Measurements from ENCODE around the gene INSRR.

Gene INSRR

GRCh38 chr1:156804572-156805243 is 54.2 kb downstream of the INSRR start:
- peak; percentile 78 for DNase-seq (ENCODE audit: low spot score)

DNA sequence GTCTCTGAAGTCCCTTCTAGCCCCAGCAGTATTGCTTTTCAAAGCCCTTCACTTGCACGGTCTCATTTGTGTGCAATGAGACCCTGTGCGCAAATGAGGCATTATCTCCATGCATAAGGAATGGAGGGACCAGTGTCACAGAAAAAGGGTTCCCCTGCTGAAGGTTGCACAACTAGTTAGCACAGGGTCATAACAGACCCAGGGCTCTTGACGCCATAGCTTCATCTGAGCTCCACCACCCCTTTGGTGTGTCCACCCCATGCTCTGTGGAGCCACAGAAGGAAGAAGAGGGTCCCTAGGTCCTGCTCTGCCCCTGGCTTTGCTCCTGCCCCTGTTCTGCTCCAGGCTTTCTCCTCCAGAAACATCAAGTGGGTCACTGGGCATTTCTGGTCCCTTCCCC is 54.9 kb downstream of the INSRR start:
- no peak for DNase-seq (ENCODE audit: low spot score)

GRCh38 chr1:156803086-156803851 is 55.6 kb downstream of the INSRR start:
- no peak for DNase-seq (ENCODE audit: low spot score)

- no peak for DNase-seq (ENCODE audit: low spot score)
These were observed 56.4 kb downstream of the INSRR start for GRCh38 chr1:156802421-156802935.

DNA sequence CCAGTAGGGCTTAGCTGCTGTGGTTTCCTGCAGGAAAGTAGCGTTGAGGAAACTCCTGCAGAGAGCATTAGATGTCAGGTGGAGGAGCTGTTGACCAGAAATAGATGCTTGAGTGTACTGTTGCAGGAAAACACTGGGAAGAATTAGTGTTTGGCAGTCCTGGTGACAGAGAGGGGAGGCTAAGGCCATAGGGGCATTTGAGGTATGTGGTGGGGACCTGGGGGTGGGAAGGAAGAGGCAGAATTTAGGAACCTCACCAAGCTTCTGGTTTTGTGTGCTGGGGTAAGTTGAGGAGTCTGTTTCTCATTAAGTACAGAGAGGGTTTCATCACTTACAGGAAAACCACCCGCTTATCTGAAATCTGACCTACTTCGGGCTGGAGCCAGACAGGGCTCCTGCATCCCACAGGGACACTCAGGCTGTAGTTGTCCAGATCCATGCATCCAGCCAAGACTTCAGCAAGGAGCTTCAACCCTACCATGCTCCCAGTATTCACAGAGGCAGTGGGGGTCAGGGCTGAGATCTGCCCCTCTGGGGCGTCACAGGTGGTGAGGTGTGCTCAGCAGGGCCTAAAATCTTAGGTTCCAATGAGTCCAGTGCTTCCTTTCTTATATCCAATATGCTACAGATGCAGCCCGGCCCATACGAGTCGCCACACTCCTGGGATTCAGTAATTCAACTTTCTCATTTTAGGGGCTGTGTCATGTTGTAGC is 57.4 kb downstream of the INSRR start:
- DNase-seq (ENCODE audit: low spot score): no peak

DNA sequence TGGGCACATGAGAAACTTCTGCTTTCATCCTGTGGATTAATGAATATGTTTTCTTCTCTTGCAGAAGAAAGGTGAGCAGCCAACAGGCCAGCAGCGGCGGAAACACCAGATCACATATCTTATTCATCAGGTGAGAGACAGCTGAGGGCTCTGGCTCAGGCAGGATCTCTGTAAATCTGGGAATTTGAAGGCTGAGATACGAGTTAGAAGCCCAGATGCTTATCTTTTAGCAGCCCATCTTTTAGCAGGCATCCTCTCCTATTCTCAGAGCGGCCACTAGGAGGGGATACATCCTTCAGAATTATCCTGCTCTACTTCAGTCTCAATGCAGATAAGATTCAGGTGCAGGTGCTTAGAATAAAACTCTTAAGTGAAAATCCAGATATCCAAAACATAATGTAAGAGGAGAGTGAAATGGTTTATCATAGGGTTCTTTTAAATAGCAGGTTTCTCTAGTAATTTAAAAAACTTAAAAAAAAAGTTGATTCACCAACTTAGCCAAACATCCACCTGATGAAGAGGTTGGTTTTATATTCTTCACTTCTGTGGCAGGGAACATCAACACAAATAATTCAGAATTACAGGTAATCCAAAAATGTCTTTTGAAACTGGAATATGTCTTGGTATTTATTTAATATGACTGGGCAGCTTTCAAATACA is 61.6 kb downstream of the INSRR start:
- peak; percentile 76 for DNase-seq (ENCODE audit: low spot score)

DNA sequence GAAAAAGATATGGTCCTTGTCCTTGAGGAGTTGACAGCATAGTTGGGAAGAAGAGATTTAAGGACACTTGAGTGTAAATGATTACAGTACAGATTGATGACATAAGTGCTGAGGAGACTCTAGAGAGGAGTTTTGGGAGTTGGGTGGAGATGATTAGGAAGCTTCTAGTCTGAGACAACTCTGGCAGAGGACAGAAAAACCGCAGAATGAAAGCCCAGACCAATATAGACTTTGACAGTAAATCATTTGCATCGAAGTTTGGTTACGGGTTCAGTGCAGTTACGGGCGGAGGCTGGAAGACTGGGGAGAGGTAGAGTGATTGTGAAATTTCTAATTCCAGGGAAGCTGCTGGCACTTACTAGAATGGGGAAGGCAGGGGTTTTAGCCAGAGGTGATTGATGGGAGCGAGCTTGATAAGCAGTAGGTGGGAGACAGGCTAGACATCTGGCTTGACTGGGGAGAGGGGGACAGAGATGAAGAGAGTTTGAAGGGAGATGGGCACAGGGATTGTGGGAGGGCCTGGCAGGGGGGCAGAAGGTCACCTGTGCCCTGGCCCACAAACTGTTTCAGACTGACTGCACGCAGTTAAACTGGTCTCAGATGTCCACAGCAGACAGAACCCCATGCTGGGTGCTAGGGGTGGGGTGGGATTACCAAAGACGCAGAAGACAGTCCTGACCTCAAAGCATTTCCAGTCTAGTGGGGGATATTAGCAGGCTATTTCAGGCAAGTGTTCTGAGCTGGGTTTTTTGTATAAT is 62.4 kb downstream of the INSRR start:
- DNase-seq (ENCODE audit: low spot score): no peak

- no peak for DNase-seq (ENCODE audit: low spot score)
These were observed 63.1 kb downstream of the INSRR start for GRCh38 chr1:156795787-156796186.

DNA sequence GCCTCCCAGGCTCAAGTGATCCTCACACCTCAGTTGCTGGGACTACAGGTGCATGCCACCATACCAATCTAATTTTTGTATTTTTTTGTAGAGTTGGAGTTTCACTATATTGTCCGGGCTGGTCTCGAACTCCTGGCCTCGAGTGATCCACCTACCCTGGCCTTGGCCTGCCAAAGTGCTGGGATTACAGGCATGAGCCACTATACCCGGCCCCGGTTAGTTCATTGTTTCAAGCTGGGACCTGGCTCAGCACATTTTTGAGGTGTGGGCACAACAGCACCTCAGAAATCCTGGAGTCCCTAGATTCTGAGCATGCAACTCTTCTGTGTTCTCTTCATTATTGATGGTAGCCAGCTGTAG is 63.6 kb downstream of the INSRR start:
- no peak for DNase-seq (ENCODE audit: low spot score)

DNA sequence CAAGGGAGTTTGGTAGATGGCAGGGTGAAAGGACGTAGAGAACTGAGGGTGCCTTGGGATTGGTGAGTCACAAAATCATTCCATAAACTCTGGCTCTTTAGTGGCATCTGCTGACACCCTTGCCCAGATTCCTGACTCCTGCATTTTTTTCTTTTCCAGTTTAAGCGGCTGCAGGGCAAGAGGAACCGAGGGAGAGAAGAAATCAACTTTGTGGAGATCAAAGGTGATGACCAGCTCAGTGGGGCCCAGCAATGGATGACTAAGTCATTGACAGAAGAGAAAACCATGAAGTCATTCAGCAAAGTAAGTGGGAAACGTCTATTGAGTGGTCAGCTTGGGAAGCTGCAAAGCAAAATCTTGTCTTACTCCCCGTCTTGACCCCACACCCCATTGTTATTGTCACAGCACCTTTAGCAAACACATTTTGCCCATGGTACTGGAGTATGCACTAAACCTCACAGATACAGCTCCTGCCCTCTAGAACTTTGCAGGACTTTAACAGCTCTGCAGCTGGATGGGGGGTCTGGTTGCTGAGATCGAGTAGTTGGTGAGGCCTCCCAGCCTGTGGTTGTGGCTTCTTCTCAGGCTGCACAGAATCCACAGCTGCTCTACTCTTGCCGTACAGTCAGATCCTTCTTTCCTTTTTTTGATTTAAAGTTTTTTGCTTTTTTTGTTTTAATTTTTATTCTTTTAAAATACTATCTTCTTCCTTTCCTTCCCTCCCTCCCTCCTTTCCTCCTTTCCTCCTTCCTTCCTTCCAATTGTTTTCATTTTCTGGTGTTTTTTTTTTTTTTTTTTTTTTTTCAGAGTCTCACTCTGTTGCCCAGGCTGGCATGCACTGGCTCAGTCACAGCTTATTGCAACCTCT is 64.2 kb downstream of the INSRR start:
- DNase-seq (ENCODE audit: low spot score): no peak
